Measurements from ENCODE around the gene BST1.

DNA sequence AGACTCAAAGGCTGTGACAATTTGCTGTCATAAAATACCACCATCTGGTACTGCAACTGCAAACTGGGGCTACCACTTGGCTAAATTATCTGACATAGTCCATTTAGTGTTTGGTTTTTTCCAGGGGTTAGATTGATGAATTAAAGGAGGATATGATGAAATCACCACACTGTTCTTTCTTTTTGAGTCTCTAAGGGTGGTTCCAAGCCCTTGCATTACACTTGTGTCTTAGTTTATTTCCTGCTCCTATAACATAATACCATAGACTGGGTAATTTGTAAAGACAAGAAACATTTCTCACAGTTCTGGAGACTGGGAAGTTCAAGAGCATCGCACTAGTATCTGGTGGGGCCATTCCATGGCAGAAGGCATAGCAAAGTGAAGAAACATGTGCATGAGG lies 43.2 kb downstream of the BST1 start:
- no peak for TF ChIP-seq CTCF (IDR thresholded peaks at IDR 0.05; ENCODE audit: low read depth, low read length, poor library complexity, severe bottlenecking)
- TF ChIP-seq EZH2phosphoT487 (IDR thresholded peaks at IDR 0.05; ENCODE audit: borderline replicate concordance, low read length), result no peak

Data from DOHH2 (cell line).